DOHH2 (cell line): ENCODE data around the gene NUDT8.

Experiments
- CTCF ChIP-seq: fragments of 200-600 bp; sonication (generic); IDR thresholded peaks from one replicate; pipeline ENCODE4 v1.5.1; 2014; ENCODE audit warnings: antibody characterized with exemption, mild to moderate bottlenecking, low read depth, low read length; ENCODE audit not compliant: poor library complexity, severe bottlenecking
- EZH2phosphoT487 ChIP-seq: fragments of 200-600 bp; sonication (generic); IDR thresholded peaks from 2 replicates; pipeline ENCODE4 v1.6.1; 2017; ENCODE audit warnings: borderline replicate concordance, mild to moderate bottlenecking, antibody characterized with exemption, low read length, moderate library complexity, mixed read lengths

- TF ChIP-seq EZH2phosphoT487 (no peak), CTCF (no peak)
These were observed 9.0 kb upstream of the NUDT8 start for GRCh38 chr11:67638535-67639437.
